ENCODE data around the gene ITPR1.

GRCh38 chr3:4498446-4498845, 5.3 kb downstream of the ITPR1 start:
- TF ChIP-seq EHMT2 (IDR thresholded peaks at IDR 0.05; ENCODE audit: low read depth) (no peak), POLR2A (IDR thresholded peaks at IDR 0.05; ENCODE audit: low read length) (no peak), REST (IDR thresholded peaks at IDR 0.05) (no peak), SMC3 (IDR thresholded peaks at IDR 0.05) (no peak)
